A172 (cell line): Measurements from ENCODE around the gene STAT6. TPM values are rescaled to one million over a fixed set of nuclear protein-coding genes. Genes with fewer than 3 reads are reported as not detected.
"Not testable (repeated sequence)": the region's sequence is repeated elsewhere in the genome, so short reads cannot be mapped to it uniquely, and the experiment has no call there.

Experiments
- DNase-seq: peaks from one replicate; pipeline ENCODE4 v3.0.0-alpha.2; 2015; ENCODE audit warnings: low spot score
- total RNA-seq: library from RNA; depleted of rRNA; stranded (reverse); fragments of >200 nt; shearing (Covaris generic); gene quantifications from 2 replicates; pipeline ENCODE4 v1.2.3, GENCODE V29; 2014

STAT6 gene
- total RNA-seq, 1 experiment from 2014 or later, result 18.4 TPM

- peak; percentile 78 for DNase-seq
Observed at GRCh38 chr12:57088354-57089270, 22.6 kb downstream of the STAT6 start, which contains the start of gene NAB2. NAB2 (plus strand) TSS chr12:57089114; CDS start chr12:57089272, 158 bp downstream.

- DNase-seq, result peak; percentile 86
Observed at GRCh38 chr12:57087691-57088353, 23.3 kb downstream of the STAT6 start.

DNA sequence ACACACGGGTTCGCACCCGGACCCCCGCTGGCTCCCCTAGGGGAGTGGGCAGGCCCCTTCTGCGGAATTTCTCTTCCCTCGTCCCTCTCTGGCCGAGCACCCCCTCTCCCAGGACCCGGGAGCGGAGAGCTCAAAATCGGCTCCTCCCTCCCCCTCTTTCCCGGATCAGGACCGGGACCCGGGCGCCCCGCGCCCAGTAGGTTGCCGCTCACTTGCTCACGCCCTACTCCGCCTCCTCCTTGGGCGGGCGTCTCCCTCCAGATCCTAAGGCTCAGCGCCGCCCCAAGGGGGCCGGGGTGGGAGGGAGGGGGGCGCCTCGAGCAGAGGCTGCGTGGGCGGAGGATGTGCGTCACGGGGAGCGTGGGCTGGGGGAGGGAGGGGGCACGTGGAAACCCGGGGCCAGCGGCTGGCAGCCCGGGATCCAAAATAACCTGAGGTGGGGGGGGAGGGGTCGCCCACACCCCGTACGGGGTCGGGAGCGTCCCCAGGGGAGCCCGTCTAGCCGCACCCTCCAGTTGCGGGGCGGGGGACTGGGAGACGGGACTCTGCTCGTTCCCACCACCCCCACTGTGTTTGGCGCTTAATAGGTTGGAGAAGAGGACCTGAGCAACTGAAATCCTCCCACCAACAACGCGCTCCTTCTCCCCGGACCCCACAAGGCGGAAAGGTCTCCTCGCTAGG, 24.0 kb downstream of the STAT6 start:
- peak; percentile 64 for DNase-seq

GRCh38 chr12:57086493-57087009, 24.6 kb downstream of the STAT6 start:
- peak; percentile 57 for DNase-seq

DNA sequence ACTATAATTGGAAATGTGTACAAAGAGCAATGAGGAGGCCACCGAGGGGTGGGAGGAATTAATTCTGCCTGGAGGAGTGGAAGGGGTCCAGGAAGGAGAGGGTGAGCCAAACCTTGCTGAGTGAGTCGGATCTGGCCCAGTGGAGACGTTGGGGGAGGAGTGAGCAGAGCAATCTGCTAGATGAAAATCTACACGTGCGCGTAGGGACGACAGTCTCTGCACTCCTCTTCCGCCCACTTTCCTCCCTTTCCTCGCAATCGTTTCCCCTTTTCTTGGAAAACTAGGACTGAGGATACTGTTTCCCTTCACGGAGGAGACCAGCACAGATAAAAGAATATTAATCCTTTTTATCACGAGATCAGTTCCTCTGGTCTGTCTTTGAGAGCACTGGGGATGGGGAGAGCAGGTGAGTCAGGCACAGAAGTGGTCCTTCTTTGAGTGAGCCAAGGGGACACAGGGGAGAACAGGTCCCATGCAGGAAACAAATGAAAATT, 25.1 kb downstream of the STAT6 start:
- peak; percentile 35 for DNase-seq

DNA sequence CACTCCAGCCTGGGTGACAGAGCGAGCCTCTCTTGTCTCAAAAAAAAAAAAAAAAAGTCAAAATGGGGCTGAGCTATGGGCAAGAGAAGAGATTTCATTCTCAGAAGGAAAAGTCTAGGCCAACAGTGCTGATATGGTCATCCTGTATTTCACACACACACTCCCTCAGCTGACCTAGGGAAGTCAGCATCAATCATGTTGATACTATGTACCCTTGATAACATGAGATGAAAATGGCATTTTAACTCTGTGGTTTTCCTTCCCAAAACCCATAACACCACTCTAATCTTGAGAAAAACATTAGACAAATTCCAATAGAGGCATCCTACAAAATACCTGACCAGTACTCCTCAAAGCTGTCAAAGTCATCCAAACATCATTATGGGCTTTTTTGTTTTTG, 30.3 kb downstream of the STAT6 start:
- DNase-seq, result no peak

GRCh38 chr12:57079821-57080220, 31.3 kb downstream of the STAT6 start:
- no peak for DNase-seq

DNA sequence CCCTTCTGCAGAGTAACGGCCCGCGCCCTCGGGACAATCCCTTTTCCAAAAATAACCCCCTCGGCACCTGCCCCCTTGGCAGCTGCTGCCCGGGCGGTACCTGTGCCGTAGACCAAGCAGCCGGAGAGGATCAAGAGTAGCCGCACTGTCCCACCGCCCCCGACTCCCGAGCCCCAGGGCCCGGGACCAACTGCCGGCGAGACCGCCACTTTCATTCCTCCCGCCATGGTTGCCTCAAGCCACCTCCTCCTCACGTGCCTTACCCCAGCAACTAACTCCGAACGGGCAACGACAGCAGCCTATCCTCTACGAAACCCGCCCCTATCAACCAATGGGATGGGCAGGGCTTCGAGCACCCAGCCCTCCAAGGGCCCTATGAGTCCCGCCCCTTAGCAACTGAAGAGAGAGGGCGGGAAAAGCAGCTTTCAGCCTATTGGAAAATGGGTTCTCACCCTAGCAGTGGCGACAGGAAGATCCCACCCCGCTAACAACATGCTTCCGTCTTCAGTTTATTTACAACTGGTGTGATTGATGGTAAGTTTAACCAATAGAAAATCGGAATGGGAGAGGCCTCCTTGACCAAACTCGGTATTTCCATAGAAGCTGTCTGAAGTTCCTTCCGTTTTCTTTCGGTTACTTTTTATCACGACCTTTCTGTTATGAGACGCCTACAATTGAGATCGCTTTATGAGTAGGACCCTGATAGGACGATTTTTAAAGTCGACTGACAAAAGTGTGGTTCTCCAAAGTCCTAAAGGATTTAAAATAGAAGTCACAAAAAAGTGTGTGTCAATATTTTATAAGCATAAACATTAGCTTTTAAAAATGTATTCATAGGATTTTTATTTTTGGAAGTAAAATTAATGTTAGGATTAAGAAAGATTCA, 32.4 kb downstream of the STAT6 start, which contains the start of gene NEMP1:
Gene NEMP1 (minus strand): TSS at position 273 of the 886 bp plus-strand sequence. CDS start 46 bp downstream, at position 227.
- DNase-seq, result peak; percentile 100

GRCh38 chr12:57073566-57074450, 37.4 kb downstream of the STAT6 start:
- not testable (repeated sequence) for DNase-seq

DNA sequence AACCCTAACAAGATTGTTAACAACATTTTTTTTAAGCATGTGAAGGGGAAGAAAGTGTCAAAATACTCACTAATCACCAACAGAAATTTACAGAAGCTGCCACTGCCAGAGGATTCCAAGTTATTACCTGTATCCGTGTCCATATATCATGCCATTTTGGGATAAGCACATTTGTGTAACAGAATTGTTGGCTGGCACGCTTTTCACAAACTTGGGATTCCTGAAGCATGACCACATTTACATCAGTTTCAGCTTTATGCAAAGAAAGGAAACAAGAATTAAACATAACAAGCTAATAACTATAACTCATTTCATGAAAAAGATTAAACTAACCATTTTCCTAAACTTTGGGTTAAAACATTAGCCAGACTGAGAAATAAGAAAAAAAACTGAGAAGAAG, 38.5 kb downstream of the STAT6 start:
- DNase-seq, result no peak

- peak; percentile 65 for DNase-seq
Observed at GRCh38 chr12:57069523-57069922, 41.6 kb downstream of the STAT6 start.

- no peak for DNase-seq
Observed at GRCh38 chr12:57066245-57066644, 44.9 kb downstream of the STAT6 start.

DNA sequence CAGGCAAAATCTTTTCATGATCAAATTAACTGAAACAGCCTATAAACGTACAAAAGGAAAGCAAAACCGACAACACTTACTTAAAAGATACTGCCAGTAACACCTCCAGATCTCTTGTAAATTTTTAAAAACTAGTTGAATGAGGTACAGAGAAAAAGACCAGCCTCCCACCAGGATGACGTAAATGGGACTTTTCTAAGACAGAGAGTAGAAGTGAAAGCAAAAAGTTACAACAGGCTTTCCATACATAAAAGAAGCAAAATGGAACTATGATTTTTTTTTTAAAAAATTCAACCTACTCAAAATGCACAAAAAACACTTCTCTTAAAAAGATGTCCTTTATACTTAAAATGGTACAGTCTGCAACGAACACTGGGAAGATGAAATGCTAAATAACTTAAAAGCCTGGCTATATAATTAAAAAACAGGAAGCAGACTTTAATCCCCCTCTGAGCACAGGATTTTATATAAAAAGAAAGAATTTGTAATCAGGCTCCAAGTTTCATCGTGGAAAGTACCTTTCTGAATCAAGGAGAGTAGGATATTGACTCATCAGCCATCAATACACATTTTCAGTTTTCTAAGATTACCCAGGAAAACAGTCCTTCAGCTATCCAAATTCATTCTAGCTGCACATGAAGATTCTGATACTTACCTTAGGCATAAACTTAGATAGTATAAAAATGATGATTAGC, 47.0 kb downstream of the STAT6 start:
- peak; percentile 31 for DNase-seq

DNA sequence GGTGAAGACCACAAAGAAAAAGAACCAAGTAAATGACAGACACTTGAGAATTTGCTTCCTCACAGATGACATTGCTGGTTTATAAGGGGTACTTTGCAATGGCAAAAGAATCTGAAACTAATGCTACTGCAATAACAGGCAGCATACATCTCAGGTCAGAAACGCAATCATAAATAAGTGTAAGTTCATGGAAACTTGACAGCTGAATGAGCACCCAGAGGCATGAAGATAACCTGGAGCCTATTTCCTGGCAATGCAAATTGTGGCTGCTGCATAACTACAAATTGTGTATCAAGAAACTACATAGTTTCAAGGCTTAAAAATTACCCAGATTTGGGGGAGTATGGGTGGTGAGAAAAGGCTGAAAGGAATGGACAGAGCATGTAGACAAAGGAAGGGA, 52.7 kb downstream of the STAT6 start:
- no peak for DNase-seq

DNA sequence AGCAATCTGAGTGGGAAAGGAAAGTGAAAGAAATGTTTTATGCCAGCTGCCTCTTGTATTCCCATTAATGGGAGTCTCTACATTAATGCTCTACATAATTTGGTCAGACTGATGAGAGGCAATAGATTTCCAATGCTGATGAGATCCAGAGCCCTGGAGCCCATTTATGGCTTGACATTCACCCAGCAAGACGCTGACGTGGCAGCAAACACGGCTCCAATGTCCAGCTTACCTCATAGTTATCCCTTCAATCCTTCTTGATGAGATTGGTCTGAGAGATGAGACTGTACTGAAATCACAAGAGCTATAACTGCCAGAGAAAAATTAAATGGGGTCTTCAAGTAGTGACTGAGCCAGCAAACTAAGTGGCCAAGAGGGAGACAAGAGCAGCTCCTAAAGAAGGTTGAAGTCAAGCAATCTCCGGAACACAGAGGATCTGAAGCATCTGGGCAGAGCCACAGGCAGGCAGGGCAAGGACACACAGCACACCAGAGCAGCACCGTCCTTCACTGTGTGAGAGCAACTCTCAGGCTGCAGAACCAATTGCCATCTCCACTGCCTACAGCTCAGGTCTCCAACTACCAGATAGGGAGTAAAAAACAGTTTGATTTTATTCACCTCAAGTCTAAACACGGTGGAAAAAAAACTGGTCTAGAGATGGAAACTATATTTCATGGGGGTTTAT, 54.0 kb downstream of the STAT6 start:
- DNase-seq, result no peak

GRCh38 chr12:57055824-57056223, 55.3 kb downstream of the STAT6 start:
- DNase-seq, result no peak

DNA sequence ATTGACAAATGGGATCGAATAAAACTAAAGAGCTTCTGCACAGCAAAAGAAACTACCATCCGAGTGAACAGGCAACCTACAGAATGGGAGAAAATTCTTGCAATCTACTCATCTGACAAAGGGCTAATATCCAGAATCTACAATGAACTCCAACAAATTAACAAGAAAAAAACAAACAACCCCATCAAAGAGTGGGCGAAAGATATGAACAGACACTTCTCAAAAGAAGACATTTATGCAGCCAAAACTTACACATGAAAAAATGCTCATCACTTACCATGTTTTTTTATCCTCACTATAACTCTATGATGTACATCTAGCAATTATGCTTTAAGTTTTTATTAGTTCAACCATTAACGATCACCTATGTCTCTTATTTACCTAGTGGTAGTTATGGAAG, 57.3 kb downstream of the STAT6 start:
- not testable (repeated sequence) for DNase-seq

GRCh38 chr12:57053146-57053545, 58.0 kb downstream of the STAT6 start:
- DNase-seq, result not testable (repeated sequence)
